Measurements from ENCODE around the gene H2BK1.

Gene H2BK1

GRCh38 chr7:151178236-151178635, 32.1 kb downstream of the H2BK1 start:
- TF ChIP-seq, protein P1, sequence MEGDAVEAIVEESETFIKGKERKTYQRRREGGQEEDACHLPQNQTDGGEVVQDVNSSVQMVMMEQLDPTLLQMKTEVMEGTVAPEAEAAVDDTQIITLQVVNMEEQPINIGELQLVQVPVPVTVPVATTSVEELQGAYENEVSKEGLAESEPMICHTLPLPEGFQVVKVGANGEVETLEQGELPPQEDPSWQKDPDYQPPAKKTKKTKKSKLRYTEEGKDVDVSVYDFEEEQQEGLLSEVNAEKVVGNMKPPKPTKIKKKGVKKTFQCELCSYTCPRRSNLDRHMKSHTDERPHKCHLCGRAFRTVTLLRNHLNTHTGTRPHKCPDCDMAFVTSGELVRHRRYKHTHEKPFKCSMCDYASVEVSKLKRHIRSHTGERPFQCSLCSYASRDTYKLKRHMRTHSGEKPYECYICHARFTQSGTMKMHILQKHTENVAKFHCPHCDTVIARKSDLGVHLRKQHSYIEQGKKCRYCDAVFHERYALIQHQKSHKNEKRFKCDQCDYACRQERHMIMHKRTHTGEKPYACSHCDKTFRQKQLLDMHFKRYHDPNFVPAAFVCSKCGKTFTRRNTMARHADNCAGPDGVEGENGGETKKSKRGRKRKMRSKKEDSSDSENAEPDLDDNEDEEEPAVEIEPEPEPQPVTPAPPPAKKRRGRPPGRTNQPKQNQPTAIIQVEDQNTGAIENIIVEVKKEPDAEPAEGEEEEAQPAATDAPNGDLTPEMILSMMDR (IDR thresholded peaks at IDR 0.05; ENCODE audit: insufficient read depth, missing control alignments): no peak
- DNase-seq (ENCODE audit: insufficient read length, low spot score) (no peak), FAIRE-seq (no peak)

GRCh38 chr7:151177310-151177709, 33.0 kb downstream of the H2BK1 start:
- FAIRE-seq: no peak
- DNase-seq (ENCODE audit: insufficient read length, low spot score): no peak
- TF ChIP-seq, protein P1 (IDR thresholded peaks at IDR 0.05; ENCODE audit: insufficient read depth, missing control alignments): no peak

DNA sequence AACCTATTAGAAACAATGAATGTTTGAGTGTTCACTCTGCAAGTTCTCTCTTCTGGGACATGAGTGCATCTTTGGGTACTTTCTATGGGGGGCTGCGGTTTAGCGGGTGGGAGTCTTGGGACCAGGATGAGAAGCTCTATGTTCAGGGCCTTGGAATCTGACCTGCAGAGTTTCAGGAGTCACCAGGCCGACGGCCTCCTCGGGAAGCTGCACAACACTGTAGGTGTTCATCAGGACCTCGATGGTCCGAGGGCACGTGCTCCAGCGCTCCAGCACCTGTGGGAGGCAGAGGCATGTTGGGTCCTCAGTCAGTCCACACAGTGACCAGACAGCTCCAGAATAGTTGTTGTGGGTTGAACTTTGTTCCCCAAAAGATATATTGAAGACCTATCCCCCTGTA, 33.9 kb downstream of the H2BK1 start:
- no peak for FAIRE-seq

DNA sequence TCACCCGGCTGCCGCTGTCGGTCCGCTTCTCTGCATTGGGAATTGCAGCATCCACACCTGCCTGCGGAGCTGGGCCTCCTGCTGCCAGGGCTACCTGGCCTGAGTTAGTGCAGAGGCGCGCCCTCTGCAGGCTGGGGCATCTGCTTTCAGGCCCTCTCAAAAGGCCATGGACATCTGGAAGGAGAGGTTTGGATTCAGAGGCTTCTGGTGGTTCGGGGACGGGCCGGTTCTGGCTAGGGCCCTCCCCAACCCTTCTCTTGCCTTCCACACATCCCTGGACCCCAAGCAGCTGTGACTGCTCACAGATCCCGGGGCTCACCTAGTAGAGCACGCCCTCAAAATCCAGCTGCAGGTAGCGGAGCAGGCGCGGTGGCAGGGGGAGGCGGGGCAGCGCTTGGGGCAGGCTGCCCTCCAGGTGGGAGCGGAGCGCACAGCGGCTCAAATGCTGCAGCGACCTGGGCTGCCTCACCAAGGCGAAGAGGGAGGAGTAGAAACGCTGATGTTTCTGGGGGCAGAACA, 34.4 kb downstream of the H2BK1 start:
- FAIRE-seq: no peak
- TF ChIP-seq, protein P1 (IDR thresholded peaks at IDR 0.05; ENCODE audit: insufficient read depth, missing control alignments): no peak
- DNase-seq (ENCODE audit: insufficient read length, low spot score): no peak

More for the DNA sequence above, 33.9 kb downstream of the H2BK1 start:
- TF ChIP-seq, protein P1 (IDR thresholded peaks at IDR 0.05; ENCODE audit: insufficient read depth, missing control alignments): no peak
- no peak for DNase-seq (ENCODE audit: insufficient read length, low spot score)

- TF ChIP-seq, protein P1 (IDR thresholded peaks at IDR 0.05; ENCODE audit: insufficient read depth, missing control alignments): no peak
- no peak for FAIRE-seq
- DNase-seq (ENCODE audit: insufficient read length, low spot score): no peak
Measured at GRCh38 chr7:151175047-151175792, 35.1 kb downstream of the H2BK1 start.

- TF ChIP-seq, protein P1 (IDR thresholded peaks at IDR 0.05; ENCODE audit: insufficient read depth, missing control alignments): no peak
- FAIRE-seq (no peak), DNase-seq (ENCODE audit: insufficient read length, low spot score) (no peak)
Measured at GRCh38 chr7:151174246-151175046, 35.8 kb downstream of the H2BK1 start.
